SK-N-MC (cell line): ENCODE measurements around the gene PSMB3.
"Not testable (repeated sequence)": the region's sequence is repeated elsewhere in the genome, so short reads cannot be mapped to it uniquely, and the experiment has no call there.

Experiments used
- DNase-seq: peaks from one replicate; pipeline ENCODE4 v3.0.0-alpha.2; 2011; ENCODE audit warnings: low read depth, low spot score
- H3K27ac ChIP-seq: fragments of 200-600 bp; sonication (generic); 2 replicates; pipeline ENCODE4 v1.5.1; 2016; ENCODE audit warnings: mixed run types
- H3K36me3 ChIP-seq: fragments of 200-600 bp; sonication (generic); 2 replicates; pipeline ENCODE4 v1.6.1; 2017; ENCODE audit warnings: antibody characterized with exemption, low read length, mixed read lengths; ENCODE audit not compliant: insufficient read depth
- H3K4me3 ChIP-seq: fragments of 200-600 bp; sonication (generic); 2 replicates; pipeline ENCODE4 v1.5.1; 2016
- H3K9ac ChIP-seq: fragments of 200-600 bp; sonication (generic); 2 replicates; pipeline ENCODE4 v1.8.0; 2017; ENCODE audit warnings: mixed run types, mixed read lengths; ENCODE audit not compliant: insufficient read length
- H3K9me3 ChIP-seq: fragments of 200-600 bp; sonication (generic); 2 replicates; pipeline ENCODE4 v1.6.1; 2017; ENCODE audit warnings: low read depth, mild to moderate bottlenecking, antibody characterized with exemption, low read length, moderate library complexity, mixed read lengths
- EZH2 ChIP-seq: fragments of 200-600 bp; sonication (generic); IDR thresholded peaks from one replicate; pipeline ENCODE4 v1.6.1; 2017; ENCODE audit warnings: antibody characterized with exemption
- FOXP2 ChIP-seq: optimal IDR thresholded peaks from 2 replicates; pipeline ENCODE3; 2011; ENCODE audit warnings: mild to moderate bottlenecking, moderate library complexity; ENCODE audit not compliant: insufficient read depth; ENCODE audit errors: extremely low read length, control extremely low read depth
- POLR2AphosphoS5 ChIP-seq: IDR thresholded peaks from 2 replicates; pipeline ENCODE4 v1.6.1; 2012; ENCODE audit warnings: mild to moderate bottlenecking, low read depth, low read length, borderline replicate concordance

Gene PSMB3

DNA sequence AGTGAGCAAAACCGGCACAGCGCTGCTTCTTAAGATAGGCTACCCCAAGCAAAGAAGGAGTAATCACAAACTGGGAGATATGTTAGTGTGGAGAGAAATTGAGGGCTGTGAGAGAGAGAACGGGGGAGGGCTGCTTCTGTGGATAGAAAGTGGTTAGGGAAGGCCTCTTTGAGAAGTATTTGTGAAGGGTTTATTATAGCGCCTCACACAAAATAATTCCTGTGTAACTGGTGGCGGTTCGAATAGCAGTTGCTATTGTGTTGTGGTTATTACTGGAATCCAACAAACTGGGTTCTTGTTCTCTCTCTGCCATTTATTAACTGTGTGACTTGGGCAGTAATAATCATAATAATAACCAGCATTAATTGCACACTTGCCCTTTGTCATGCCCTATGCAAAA is 31.6 kb upstream of the PSMB3 start:
- Histone ChIP-seq H3K4me3 (no peak overlapping the region), H3K27ac (0 out of 2 replicates have a peak overlapping the region, but pooled peaks have one; percentile 1), H3K9ac (no peak overlapping the region), H3K36me3 (peaks cover 35% of the 10 kb centered on the region), H3K9me3 (no peaks in the 10 kb centered on the region)
- TF ChIP-seq POLR2AphosphoS5 (no peak), FOXP2 (no peak), EZH2 (no peak)
- DNase-seq = no peak

DNA sequence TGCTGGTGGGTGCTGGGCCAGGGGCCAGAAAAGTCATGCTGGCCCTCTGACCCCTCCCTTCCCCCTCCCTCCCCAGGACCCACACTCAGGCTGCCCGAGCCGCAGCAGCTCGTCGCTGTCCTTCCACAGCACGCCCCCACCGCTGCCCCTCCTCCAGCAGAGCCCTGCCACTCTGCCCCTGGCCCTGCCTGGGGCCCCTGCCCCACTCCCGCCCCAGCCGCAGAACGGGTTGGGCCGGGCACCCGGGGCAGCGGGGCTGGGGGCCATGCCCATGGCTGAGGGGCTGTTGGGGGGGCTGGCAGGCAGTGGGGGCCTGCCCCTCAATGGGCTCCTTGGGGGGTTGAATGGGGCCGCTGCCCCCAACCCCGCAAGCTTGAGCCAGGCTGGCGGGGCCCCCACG is 30.7 kb upstream of the PSMB3 start:
- no peak for DNase-seq
- no peak for TF ChIP-seq EZH2
- TF ChIP-seq FOXP2 = no peak
- H3K36me3 ChIP-seq = peaks cover 29% of the 10 kb centered on the region

DNA sequence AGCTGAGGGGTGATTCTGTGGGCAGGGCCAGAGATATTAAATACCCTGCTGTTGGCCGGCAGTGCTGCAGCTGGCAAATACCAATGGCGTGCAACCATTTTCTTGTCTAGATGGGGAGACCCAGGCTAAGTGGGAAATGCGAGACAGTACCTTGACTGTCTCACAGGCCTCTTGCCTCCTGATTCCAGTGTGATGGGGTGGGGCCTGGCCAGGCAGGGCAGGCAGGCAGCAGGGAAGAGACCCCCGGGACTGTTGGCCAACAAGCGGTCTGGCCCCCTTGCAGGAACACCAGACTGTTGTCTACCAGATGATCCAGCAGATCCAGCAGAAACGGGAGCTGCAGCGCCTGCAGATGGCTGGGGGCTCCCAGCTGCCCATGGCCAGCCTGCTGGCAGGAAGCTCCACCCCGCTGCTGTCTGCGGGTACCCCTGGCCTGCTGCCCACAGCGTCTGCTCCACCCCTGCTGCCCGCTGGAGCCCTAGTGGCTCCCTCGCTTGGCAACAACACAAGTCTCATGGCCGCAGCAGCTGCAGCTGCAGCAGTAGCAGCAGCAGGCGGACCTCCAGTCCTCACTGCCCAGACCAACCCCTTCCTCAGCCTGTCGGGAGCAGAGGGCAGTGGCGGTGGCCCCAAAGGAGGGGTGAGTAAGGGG is 28.1 kb upstream of the PSMB3 start:
- H3K36me3 ChIP-seq = peaks cover 16% of the 10 kb centered on the region
- H3K4me3 ChIP-seq = no peak overlapping the region
- H3K9me3 ChIP-seq = no peaks in the 10 kb centered on the region
- TF ChIP-seq EZH2 = no peak
- no peak for TF ChIP-seq POLR2AphosphoS5
- TF ChIP-seq FOXP2 = no peak
- no peak overlapping the region for H3K9ac ChIP-seq
- no peak for DNase-seq
- no peak overlapping the region for H3K27ac ChIP-seq

More for the DNA sequence above, 30.7 kb upstream of the PSMB3 start:
- Histone ChIP-seq H3K9me3 (no peaks in the 10 kb centered on the region), H3K9ac (no peak overlapping the region), H3K27ac (no peak overlapping the region), H3K4me3 (no peak overlapping the region)

DNA sequence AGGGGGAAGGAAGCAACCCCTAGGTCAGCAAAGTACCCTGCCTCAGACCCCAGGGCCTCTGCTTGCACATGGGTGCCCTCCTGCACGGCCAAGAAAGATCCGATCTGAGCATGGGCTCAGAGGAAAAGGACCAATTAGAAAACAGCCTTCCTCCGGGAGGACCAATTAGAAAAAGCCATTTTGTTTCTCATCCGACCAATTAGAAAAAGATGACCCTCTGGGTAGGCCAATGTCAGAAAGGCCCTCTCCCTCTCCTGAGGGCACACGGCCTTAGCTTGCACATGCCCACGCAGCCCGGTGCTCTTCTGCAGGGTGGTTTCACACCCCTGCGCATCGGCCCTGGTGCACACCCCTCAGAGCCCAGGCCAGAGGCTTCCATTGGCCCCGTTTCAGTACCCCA is 27.5 kb upstream of the PSMB3 start:
- Histone ChIP-seq H3K4me3 (no peak overlapping the region), H3K36me3 (peaks cover 14% of the 10 kb centered on the region), H3K9ac (no peak overlapping the region), H3K9me3 (no peaks in the 10 kb centered on the region), H3K27ac (no peak overlapping the region)
- DNase-seq = no peak
- no peak for TF ChIP-seq EZH2
- TF ChIP-seq FOXP2 = no peak
- no peak for TF ChIP-seq POLR2AphosphoS5

DNA sequence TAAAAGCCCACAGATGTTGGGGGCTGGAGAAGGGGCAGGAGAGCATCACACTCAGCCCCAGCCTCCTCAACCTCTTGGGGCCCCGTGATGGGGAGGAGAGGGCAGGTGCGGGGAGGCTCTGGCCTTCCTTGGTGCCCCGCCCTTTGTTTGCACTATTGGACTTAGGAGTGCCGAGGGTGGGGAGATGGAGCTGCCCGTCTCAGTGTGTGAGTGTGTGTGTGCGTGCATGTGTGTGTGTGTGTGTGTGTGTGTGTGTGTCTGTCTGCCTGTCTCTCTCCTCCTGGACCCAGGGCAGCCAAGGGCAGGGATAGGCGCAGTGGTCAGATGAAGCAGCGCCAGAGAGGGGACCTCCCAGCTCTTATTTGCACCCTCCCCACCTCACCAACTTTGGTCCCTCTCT is 26.4 kb upstream of the PSMB3 start:
- H3K36me3 ChIP-seq, H3K9ac ChIP-seq, H3K27ac ChIP-seq, H3K9me3 ChIP-seq, DNase-seq, H3K4me3 ChIP-seq: not testable (repeated sequence)

DNA sequence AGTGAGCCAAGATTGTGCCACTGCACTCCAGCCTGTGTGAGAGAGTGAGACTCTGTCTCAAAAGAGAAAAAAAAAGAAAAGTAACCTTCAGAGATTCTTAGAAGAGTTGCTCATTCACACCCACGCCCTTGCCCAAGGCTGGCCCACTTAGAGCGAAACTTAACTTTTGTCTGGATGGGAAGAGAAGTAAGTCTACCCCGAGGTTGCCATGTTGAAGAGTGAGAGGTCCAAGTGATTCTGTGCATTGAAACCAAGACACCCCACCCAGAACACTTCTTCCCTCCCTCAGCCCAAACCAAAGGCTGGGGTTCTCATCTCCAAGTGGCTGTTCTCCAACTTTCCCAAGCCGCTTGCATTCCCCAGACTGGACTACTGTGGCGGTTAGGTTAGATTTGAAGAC is 24.8 kb upstream of the PSMB3 start:
- DNase-seq = no peak
- no peak for TF ChIP-seq FOXP2
- TF ChIP-seq EZH2 = no peak
- TF ChIP-seq POLR2AphosphoS5 = no peak
- H3K9ac ChIP-seq = no peak overlapping the region
- peak overlapping the region; percentile 54 for H3K27ac ChIP-seq
- H3K4me3 ChIP-seq = no peak overlapping the region
- no peaks in the 10 kb centered on the region; the same call in 1 of the 2 replicates for H3K36me3 ChIP-seq
- H3K9me3 ChIP-seq = no peaks in the 10 kb centered on the region

DNA sequence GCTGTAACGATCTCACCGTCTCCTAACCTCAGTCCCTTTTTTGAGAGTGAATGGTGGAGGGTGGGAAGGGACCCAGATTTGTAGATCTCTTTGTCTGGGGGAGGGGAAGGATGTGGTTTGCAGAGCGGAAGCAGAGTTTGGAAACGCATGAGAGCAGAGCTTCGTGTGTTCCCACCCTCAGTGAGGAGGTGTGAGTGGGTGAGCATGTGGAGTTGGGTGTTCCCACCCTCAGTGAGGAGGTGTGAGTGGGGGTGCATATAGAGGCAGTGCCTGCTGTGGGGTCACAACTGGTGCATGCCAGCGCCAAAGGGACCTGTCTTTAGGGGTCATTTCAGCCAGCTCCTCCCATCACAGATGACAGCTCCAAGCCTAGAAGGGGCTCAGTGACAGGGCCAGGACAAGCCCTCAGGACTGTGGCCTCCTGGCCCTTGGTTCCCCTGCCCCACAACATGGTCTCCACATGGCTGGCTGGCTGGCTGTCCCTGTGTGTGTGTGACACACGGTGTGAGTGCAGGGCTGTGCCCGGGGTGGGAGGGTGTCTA is 24.2 kb upstream of the PSMB3 start:
- H3K4me3 ChIP-seq = no peak overlapping the region
- DNase-seq = no peak
- H3K27ac ChIP-seq = no peak overlapping the region
- H3K9me3 ChIP-seq = no peaks in the 10 kb centered on the region
- TF ChIP-seq EZH2 = no peak
- no peak for TF ChIP-seq FOXP2
- TF ChIP-seq POLR2AphosphoS5 = no peak
- H3K9ac ChIP-seq = no peak overlapping the region
- no peaks in the 10 kb centered on the region; the same call in 1 of the 2 replicates for H3K36me3 ChIP-seq

DNA sequence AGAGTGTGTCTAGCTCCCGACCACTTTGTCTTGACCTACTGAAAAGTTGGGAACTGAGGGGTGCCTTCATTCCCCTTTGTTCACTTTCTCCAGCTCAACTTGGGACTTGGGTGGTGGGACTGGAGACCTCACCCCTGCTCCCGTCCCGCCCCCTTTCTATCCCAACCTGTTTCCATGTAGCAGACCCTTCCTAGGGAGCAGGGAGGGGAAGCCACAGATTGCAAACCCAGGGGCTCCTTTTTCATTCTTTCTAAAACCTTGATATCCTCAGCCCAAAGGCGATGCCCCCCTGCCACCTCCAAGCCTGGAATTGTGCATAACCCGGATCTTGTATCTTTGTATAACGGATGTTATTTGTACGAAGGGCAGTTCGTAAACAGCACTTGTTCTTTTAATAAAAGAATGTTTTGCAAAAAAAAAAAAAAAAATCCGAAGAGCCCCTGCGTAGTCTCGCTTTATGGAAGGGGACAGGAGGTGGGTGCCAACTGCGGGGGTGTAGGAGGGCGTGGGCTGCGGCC is 23.1 kb upstream of the PSMB3 start:
- peak overlapping the region; percentile 40; the same call in 1 of the 2 replicates for H3K27ac ChIP-seq
- TF ChIP-seq POLR2AphosphoS5 (no peak), EZH2 (no peak), FOXP2 (no peak)
- H3K4me3 ChIP-seq = peak overlapping the region; percentile 81
- no peaks in the 10 kb centered on the region for H3K9me3 ChIP-seq
- peak overlapping the region; percentile 61 for H3K9ac ChIP-seq
- DNase-seq = no peak
- peaks cover 9% of the 10 kb centered on the region; the same call in 1 of the 2 replicates for H3K36me3 ChIP-seq
